IPS-15b (cell line): ENCODE data around the gene KCNJ18.
"Not testable (repeated sequence)": the region's sequence is repeated elsewhere in the genome, so short reads cannot be mapped to it uniquely, and the experiment has no call there.

ENCODE experiments used
- H3K27me3 ChIP-seq: one replicate; pipeline ENCODE4 v1.6.1; 2013; ENCODE audit warnings: low read length; ENCODE audit not compliant: control insufficient read depth, insufficient read depth
- H3K36me3 ChIP-seq: one replicate; pipeline ENCODE4 v1.6.1; 2013; ENCODE audit warnings: low read length; ENCODE audit not compliant: control insufficient read depth, insufficient read depth
- H3K4me1 ChIP-seq: one replicate; pipeline ENCODE4 v1.6.1; 2013; ENCODE audit warnings: mild to moderate bottlenecking, low read length; ENCODE audit not compliant: control insufficient read depth, insufficient read depth
- H3K4me3 ChIP-seq: one replicate; pipeline ENCODE4 v1.5.1; 2013; ENCODE audit warnings: low read depth, low read length
- H3K9ac ChIP-seq: one replicate; pipeline ENCODE4 v1.6.1; 2013; ENCODE audit warnings: low read depth, mild to moderate bottlenecking, low read length
- H3K9me3 ChIP-seq: one replicate; pipeline ENCODE4 v1.6.1; 2013; ENCODE audit warnings: mild to moderate bottlenecking, low read length; ENCODE audit not compliant: control insufficient read depth, insufficient read depth

The KCNJ18 gene

DNA sequence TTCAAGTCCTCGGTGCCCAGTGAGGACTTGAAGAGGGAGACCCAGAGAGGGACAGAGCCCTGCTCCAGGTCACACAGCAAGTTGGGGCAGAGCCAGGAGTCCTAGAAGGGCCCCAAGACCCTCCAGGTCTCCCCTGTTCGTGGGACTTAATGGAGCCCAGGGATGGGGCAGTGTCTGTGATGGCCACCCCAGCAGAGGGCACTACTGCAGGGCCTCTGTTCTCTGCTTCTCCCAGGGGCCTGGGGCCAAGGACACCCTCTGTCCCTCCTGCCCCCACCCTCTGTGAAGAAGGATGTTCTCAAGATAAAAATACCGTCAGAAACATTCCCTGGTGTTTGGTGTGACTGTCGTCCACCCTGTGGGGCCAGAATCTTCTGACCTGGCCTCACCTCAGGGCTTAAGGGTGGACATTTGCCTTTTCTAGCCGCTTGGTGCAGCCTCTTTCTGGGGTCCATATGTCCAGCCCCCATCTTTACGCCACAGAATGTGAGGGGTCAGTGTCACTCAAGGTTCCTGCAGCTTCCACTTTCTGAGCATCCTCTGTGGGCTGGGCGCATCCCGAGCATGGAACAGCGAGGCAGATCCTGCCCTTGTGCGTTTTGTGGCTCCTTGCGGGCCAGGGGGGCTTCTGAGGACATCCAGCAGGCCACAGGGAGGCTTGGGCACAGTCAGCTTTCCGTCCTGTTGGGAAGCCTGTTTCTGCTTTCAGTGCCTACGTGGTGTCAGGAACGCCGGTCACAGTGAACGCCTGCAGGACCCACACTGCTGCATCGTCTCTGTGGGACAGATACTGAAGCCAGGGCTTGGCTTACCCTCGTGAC lies at the start of gene KCNJ18:
TSS of gene KCNJ18 (plus strand) at position 641 of the 821 bp plus-strand sequence. CDS start 10,264 bp downstream, outside the sequence.
- H3K9me3 ChIP-seq, H3K4me1 ChIP-seq: not testable (repeated sequence)

GRCh38 chr17:21648125-21648524 lies 44.2 kb upstream of the KCNJ18 start:
- H3K36me3 ChIP-seq, H3K9ac ChIP-seq, H3K4me3 ChIP-seq, H3K4me1 ChIP-seq, H3K27me3 ChIP-seq, H3K9me3 ChIP-seq: not testable (repeated sequence)

More for the DNA sequence above, at the start of gene KCNJ18:
- not testable (repeated sequence) for H3K9ac ChIP-seq, H3K36me3 ChIP-seq, H3K4me3 ChIP-seq, H3K27me3 ChIP-seq

DNA sequence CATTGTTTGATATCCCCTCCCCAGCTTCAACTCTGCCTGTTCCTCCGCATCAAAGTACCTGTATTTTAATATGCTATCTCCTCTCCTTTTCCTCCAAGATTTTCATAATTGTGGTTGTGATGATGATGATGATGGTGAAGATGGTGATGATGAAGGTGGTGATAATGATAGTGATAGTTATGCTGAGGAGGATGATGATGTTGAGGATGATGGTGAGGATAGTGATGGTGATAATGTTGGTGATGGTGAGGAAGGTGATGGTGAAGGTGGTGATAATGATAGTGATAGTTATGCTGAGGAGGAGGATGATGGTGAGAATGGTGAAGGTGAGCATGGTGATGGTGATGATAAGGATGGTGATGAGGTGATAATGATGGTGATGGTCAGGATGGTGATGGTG lies 42.3 kb upstream of the KCNJ18 start:
- not testable (repeated sequence) for H3K36me3 ChIP-seq, H3K9ac ChIP-seq, H3K9me3 ChIP-seq, H3K4me3 ChIP-seq, H3K4me1 ChIP-seq, H3K27me3 ChIP-seq

DNA sequence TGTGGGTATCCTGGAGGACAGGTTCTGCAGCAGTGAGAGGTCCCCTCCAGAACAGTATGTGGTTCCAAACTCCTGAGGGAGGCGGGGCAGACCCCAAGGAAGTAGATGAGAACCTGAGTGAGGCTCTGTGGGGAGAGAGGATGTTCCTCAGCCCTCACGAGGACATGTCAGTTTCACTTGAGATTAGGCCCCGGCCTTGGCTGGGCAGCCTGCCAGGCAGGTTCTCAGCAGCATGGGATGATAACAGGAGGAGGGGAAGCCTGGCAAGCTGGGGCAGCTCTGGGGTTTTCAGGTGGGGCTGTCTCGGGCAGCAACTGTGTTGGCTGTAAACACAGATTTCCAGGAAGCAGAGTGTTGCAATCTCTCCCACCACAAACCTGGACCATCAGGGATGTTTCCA lies 40.3 kb upstream of the KCNJ18 start:
- H3K4me1 ChIP-seq, H3K27me3 ChIP-seq, H3K4me3 ChIP-seq, H3K9ac ChIP-seq, H3K9me3 ChIP-seq, H3K36me3 ChIP-seq: not testable (repeated sequence)

DNA sequence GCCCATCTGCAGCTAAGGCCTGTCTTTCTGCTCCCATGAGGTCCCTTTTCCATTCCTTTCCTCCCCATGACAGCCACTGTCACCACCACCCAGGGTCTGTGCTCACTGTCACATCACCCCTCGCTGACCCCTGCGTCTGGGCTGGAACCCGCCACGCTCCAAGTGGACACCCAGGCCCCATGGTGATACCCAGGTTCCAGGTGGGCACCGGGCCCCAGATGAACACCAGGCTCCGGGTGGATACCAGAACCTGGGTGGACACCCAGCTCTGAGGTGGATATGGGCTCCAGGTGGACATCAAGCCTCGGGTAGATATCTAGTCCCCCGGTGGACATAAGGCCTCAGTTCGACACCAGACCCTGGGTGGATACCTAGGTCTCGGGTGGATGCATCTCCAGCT lies 39.1 kb upstream of the KCNJ18 start:
- not testable (repeated sequence) for H3K36me3 ChIP-seq, H3K27me3 ChIP-seq, H3K4me1 ChIP-seq, H3K9ac ChIP-seq, H3K4me3 ChIP-seq, H3K9me3 ChIP-seq

GRCh38 chr17:21656518-21657309 lies 35.6 kb upstream of the KCNJ18 start:
- H3K36me3 ChIP-seq, H3K27me3 ChIP-seq, H3K9ac ChIP-seq, H3K4me3 ChIP-seq, H3K9me3 ChIP-seq, H3K4me1 ChIP-seq: not testable (repeated sequence)

DNA sequence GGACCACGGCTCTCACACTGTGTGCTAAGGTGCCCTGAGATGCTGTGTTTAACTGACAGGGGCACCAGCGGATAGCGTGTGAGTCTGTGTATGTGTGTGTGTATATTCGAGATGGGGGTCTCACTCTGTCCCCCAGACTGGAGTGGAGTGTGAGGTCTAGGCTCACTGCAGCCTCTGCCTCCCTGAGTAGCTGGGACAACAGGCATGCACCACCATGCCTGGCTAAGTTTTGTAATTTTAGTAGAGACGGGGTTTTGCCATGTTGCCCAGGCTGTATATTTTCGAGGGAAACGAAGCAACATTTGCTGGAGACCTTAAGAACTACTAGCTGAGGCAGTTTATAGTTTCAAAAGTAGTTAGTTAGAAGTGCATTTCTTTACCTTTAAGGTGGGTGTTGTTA lies 32.7 kb upstream of the KCNJ18 start:
- H3K9ac ChIP-seq, H3K27me3 ChIP-seq, H3K4me1 ChIP-seq, H3K4me3 ChIP-seq, H3K36me3 ChIP-seq: not testable (repeated sequence)
- H3K9me3 ChIP-seq, result peaks cover 16% of the 10 kb centered on the region

DNA sequence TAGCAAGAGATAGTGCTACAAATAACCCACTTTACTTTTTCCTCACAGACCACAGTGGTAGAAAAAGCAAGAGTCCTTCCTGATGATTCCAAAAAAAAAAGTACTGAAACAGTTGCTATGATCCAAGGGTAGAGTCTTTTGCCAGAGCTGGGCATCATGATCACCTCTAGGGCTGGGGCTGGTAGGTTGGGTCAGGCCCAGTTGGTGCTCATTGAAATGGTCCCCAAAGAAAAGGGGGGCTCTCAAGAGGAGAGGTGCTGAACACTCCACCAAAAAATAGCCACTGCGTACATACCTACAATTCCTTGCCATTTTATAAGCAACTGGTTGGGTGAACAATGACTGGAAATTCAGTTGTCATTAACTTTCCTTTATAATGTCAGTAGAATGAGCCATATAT lies 30.9 kb upstream of the KCNJ18 start:
- H3K9ac ChIP-seq, H3K4me1 ChIP-seq, H3K4me3 ChIP-seq, H3K27me3 ChIP-seq, H3K36me3 ChIP-seq: not testable (repeated sequence)
- peaks cover 24% of the 10 kb centered on the region for H3K9me3 ChIP-seq

- not testable (repeated sequence) for H3K27me3 ChIP-seq, H3K9ac ChIP-seq, H3K4me1 ChIP-seq, H3K4me3 ChIP-seq, H3K36me3 ChIP-seq
- H3K9me3 ChIP-seq, result peaks cover 31% of the 10 kb centered on the region
Measured at GRCh38 chr17:21663166-21663565, 29.2 kb upstream of the KCNJ18 start.

DNA sequence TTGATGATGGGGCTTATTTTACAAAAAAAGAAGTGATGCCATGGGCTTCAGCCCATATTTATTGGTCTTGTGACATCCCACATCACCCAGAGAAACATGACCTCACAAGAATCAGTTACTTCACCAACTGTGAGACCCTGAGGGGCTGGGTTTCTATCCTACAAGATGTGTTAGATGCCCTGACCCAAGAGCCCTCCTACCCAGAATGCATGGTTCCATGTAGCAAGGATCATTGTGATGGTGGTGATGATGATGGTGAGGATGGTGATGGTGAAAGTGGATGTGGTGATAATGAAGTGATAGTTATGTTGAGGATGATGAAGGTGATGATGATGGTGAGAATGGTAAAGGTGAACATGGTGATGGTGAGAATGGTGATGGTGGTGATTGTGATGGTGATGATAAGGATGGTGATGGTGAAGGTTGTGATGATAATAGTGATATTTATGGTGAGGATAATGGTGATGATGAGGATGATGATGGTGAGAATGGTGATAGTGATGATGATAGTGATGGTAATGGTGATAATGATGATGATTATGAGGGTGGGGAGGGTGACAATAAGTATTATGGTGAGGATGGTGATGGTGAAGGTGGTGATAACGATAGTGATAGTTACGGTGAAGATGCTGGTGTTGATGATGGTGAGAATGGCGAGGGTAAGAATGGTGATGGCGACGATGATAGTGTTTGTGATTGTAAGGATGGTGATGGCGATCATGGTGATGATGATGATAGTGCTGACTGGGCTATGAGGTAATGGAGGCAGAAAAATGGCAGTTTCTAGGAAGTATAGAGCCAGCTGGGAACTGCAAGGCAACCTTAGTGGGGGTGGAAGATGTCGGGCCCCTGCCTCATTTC lies 28.5 kb upstream of the KCNJ18 start:
- not testable (repeated sequence) for H3K36me3 ChIP-seq, H3K9ac ChIP-seq, H3K4me1 ChIP-seq, H3K4me3 ChIP-seq, H3K27me3 ChIP-seq
- peaks cover 31% of the 10 kb centered on the region for H3K9me3 ChIP-seq

DNA sequence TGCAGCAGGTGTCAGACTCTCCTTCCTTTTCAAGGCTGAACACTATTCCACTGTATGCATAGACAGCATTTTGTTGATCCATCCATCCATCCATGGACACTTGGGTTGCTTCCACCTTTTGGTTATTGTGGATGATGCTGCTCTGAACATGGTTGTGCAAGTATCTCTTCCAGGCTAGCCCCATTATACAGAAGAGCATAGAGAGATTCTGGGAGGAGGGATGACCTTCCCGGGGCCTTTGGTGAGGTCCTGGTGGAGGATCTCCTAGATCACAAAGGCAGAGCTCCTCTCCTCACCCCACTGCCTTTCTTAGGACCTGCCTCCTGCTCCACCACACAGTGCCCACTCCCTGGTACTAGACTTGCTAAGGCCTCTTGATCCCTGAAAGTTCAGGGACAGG lies 27.2 kb upstream of the KCNJ18 start:
- not testable (repeated sequence) for H3K36me3 ChIP-seq, H3K9ac ChIP-seq, H3K4me3 ChIP-seq, H3K27me3 ChIP-seq, H3K4me1 ChIP-seq
- H3K9me3 ChIP-seq, result peaks cover 35% of the 10 kb centered on the region
